Central memory CD8-positive, alpha-beta T cell (primary cell): ENCODE data around the gene MAN2B2.

Experiments
- ATAC-seq: fragments of 150-1000 bp; cut with Tn5 transposase; replicated peaks from 2 replicates; pipeline ENCODE4 v1.10.0; 2022; ENCODE audit warnings: mild to moderate bottlenecking, moderate FRiP score, moderate number of reproducible peaks; ENCODE audit not compliant: poor library complexity, severe bottlenecking; ENCODE audit errors: extremely low read depth
- DNase-seq, 2 donors: peaks; one replicate each; pipeline ENCODE4 v3.0.0; 2021; ENCODE audit warnings: low spot score in 2 of 2
- H3K27ac Mint-ChIP-seq: one replicate; pipeline ENCODE4 v1.8.0; 2022; ENCODE audit warnings: low read depth, mild to moderate bottlenecking, moderate library complexity, mixed read lengths
- H3K27me3 Mint-ChIP-seq: one replicate; pipeline ENCODE4 v1.8.0; 2022; ENCODE audit warnings: mixed read lengths
- H3K36me3 Mint-ChIP-seq: one replicate; pipeline ENCODE4 v1.8.0; 2022; ENCODE audit warnings: mild to moderate bottlenecking, moderate library complexity, mixed read lengths; ENCODE audit not compliant: insufficient read depth
- H3K4me1 Mint-ChIP-seq: one replicate; pipeline ENCODE4 v1.8.0; 2022; ENCODE audit warnings: mixed read lengths
- H3K4me3 Mint-ChIP-seq: one replicate; pipeline ENCODE4 v1.8.0; 2022; ENCODE audit warnings: mild to moderate bottlenecking, moderate library complexity, mixed read lengths
- H3K9me3 Mint-ChIP-seq: one replicate; pipeline ENCODE4 v1.8.0; 2022; ENCODE audit warnings: mixed read lengths

The MAN2B2 gene

DNA sequence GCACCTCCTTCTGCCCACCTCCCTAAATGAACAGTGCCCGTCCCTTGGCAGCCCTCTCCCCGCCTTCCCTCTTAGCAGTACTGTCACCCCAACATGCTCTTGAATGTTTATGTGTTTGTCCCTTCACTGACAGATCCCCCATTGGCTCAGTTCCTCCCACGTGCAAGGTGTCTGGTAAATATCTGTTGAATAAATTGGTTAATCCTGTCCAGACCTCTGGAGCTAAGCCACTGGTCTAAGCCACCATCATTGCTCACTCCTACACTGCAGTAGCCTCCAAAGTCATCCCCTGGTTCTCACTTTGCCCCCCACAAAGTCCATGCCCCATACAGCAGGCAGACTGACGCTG lies 26.1 kb upstream of the MAN2B2 start:
- Mint-ChIP-seq H3K36me3 (peaks cover 7% of the 10 kb centered on the region), H3K27ac (no peak overlapping the region)

DNA sequence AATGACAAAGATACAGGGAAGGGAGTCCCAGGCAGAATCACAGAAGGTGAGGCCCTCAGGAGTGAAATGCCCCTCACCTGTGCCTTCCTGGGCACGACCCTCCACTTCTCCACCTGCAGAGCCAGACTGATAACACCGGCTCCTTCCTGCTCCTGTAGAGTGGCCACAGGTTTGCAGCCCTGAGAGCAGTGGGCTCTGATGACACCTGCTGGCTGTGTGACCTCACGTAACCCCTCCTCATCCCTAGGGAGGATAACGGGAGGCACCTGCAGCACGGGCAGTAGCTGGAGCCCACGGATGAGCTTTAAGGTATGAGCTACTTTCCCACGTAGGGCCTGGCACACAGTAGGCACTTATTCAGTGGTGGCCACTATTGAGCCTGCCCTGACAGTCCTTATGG lies 25.5 kb upstream of the MAN2B2 start:
- Mint-ChIP-seq H3K9me3 (peaks cover 10% of the 10 kb centered on the region), H3K27ac (no peak overlapping the region), H3K36me3 (peaks cover 7% of the 10 kb centered on the region), H3K4me1 (peaks cover 8% of the 10 kb centered on the region), H3K4me3 (no peak overlapping the region), H3K27me3 (peaks cover 100% of the 10 kb centered on the region)
- no peak for ATAC-seq
- no peak for DNase-seq

More for the DNA sequence above, 26.1 kb upstream of the MAN2B2 start:
- Mint-ChIP-seq H3K9me3 (peaks cover 10% of the 10 kb centered on the region), H3K27me3 (peaks cover 98% of the 10 kb centered on the region), H3K4me3 (no peak overlapping the region), H3K4me1 (peaks cover 8% of the 10 kb centered on the region)
- DNase-seq: no peak
- ATAC-seq: no peak

DNA sequence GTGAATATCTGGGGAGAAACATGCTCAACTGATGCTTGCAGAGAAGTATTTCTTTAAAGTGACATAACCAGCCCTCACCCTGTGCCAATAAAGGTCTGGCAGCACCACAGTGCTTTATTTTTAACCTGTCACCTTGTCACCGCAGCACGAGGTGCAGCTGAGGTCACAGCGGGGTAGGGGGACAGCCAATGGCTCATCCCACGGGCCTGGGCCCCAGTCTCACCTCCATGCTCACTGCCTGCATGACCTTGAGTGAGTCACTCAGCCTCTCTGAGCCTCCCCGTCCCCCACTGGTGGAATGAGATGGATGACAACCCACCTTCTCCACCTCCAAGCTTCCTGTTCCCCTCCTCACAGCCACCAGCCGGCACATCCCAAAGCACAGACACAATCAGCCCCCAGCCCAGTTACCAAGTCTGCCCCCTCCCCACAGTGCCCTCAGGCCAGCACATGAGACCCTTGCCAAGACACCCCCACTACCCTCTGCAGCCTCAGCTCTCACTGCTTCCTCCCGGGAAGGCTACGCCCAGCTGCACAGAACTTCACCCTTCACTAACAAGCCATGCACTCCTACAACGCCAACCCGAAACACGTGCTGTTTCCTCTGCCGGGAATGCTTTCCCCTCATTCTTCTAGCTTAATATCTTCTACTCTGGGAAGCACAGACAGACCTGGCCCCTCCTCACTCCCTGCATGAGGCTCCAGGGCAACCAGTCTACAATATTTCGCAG lies 24.9 kb upstream of the MAN2B2 start:
- ATAC-seq (no peak), DNase-seq (no peak)
- H3K4me1 Mint-ChIP-seq: peaks cover 8% of the 10 kb centered on the region
- peaks cover 7% of the 10 kb centered on the region for H3K36me3 Mint-ChIP-seq
- no peak overlapping the region for H3K27ac Mint-ChIP-seq
- no peak overlapping the region for H3K4me3 Mint-ChIP-seq
- peaks cover 10% of the 10 kb centered on the region for H3K9me3 Mint-ChIP-seq
- H3K27me3 Mint-ChIP-seq: peaks cover 100% of the 10 kb centered on the region

DNA sequence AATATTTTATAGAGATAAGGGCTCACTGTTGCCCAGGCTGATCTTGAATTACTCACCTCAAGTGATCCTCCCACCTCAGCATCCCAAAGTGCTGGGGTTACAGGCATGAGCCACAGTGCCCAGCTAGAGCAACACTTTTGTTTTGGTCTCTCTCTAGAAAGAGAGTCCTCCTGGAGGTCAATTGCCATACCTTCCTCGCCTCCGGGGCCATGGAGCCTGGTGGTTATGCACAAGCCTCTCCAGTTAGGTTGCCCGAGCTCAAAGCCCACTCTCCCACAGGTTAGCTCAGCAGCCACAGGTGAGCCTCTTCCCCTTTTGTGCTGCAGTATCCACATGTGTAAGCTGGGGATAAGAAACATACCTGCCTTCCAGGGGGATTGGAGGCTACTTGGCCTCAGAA lies 24.2 kb upstream of the MAN2B2 start:
- H3K4me1 Mint-ChIP-seq: peaks cover 8% of the 10 kb centered on the region
- peaks cover 10% of the 10 kb centered on the region for H3K9me3 Mint-ChIP-seq
- H3K4me3 Mint-ChIP-seq: no peak overlapping the region
- no peak for ATAC-seq
- H3K27me3 Mint-ChIP-seq: peaks cover 100% of the 10 kb centered on the region
- no peak overlapping the region for H3K27ac Mint-ChIP-seq
- peaks cover 7% of the 10 kb centered on the region for H3K36me3 Mint-ChIP-seq
- no peak for DNase-seq

DNA sequence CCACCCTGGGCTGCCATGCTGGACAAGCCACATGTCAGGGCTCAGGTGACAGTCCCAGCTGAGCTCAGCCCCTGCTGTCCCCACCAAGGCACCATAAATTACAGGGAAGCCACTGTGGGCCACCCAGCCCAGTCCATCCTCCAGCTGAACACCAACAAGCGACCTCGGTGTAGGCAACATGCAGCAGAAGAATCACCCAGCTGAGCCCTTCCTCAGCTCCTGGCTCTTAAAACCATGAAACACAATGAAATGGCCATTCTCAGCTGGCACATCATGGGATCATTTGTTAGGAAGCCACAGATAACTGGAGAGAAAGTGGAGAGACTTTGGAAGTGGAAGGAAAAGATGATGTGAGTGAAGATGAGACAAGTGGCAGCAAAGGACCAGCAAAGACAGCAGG lies 23.3 kb upstream of the MAN2B2 start:
- ATAC-seq (no peak), DNase-seq (no peak)
- H3K36me3 Mint-ChIP-seq: peaks cover 6% of the 10 kb centered on the region
- peaks cover 100% of the 10 kb centered on the region for H3K27me3 Mint-ChIP-seq
- no peak overlapping the region for H3K27ac Mint-ChIP-seq
- H3K4me3 Mint-ChIP-seq: no peak overlapping the region
- peaks cover 5% of the 10 kb centered on the region for H3K4me1 Mint-ChIP-seq
- H3K9me3 Mint-ChIP-seq: peaks cover 10% of the 10 kb centered on the region

DNA sequence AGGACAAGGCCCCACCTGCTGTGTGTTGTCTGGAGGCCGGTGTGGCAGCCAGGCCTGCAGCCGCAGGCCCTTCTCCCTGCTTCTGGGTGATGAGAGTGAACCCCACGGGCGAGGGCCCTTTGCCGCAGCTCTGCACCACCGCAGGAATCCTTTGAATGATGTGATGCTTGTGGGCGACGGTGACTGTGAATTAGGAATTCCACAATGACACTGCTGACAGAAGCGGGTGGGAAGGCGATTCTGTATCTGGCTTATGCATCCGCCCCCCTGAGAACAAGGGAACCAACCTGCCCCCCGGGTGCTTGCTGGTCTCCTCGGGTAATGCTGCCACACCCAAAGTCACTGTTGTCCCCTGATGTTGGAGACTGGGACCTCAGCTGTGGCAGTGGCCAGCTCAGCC lies 19.5 kb upstream of the MAN2B2 start:
- Mint-ChIP-seq H3K4me3 (no peak overlapping the region), H3K36me3 (peaks cover 3% of the 10 kb centered on the region), H3K27ac (no peak overlapping the region), H3K9me3 (peaks cover 10% of the 10 kb centered on the region), H3K27me3 (peaks cover 99% of the 10 kb centered on the region), H3K4me1 (no peaks in the 10 kb centered on the region)
- no peak for ATAC-seq
- DNase-seq: no peak

DNA sequence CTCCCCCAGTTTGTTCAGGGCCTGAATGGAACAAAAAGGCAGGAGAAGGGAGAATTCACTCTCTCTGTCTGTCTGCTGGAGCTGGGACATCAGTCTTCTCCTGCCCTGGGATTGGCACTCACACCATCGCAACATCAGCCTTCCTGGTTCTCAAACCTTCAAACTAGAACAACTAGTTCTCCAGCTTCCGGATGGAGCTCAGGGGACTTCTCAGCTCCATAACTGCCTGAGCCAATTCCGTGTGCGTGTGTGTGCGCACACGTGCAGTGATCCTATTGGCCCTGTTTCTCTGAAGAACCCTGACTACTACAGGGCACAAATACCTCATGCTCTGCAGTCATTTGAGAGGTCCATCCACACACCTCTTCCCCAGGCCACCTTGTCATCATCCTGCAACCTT lies 18.7 kb upstream of the MAN2B2 start:
- DNase-seq (no peak), ATAC-seq (no peak)
- Mint-ChIP-seq H3K4me1 (peaks cover 6% of the 10 kb centered on the region), H3K4me3 (no peak overlapping the region), H3K9me3 (peaks cover 10% of the 10 kb centered on the region), H3K27me3 (peaks cover 99% of the 10 kb centered on the region), H3K27ac (no peak overlapping the region), H3K36me3 (peaks cover 4% of the 10 kb centered on the region)

DNA sequence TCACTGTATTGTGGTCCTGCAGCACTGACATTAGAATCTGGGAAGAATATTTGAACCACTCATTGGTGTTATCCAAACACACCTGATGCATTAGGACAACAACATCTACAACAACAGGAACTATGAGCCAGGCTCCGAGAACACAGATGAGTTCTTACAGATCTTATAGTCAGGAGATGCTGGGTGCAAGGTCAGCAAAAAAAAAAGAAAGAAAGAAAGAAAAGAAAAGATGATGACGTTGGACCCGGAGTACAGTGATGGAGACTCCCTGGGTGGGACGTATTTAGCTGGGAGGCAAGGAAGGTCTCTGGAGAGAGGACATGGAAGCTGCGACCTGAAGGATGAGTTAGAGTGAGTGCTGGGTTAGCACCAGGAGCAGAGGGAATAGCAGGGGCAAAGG lies 17.8 kb upstream of the MAN2B2 start:
- Mint-ChIP-seq H3K27ac (no peak overlapping the region), H3K36me3 (peaks cover 4% of the 10 kb centered on the region), H3K4me3 (no peak overlapping the region), H3K9me3 (peaks cover 5% of the 10 kb centered on the region), H3K27me3 (peaks cover 99% of the 10 kb centered on the region), H3K4me1 (peaks cover 11% of the 10 kb centered on the region)
- DNase-seq (no peak), ATAC-seq (no peak)

DNA sequence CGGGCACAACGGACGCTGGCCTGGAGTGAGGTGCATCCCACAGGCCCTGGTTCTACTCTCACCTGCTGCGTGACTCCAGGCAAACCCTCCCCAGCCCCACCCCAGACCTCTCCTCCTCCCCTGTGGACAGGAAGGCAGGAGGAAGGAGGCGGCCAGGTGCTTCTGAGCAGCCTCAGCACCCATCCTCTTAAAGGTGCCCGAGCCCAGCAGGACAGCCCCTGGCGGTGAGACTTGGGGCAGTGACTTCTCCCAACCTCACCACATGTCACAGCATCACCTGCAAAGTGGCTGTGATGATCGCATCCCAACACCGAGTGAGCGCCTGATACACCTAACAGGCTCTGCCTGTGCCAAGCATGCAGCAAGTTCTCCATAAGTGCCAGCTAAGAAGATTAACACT lies 17.1 kb upstream of the MAN2B2 start:
- Mint-ChIP-seq H3K36me3 (peaks cover 4% of the 10 kb centered on the region), H3K27ac (no peak overlapping the region), H3K4me1 (peaks cover 11% of the 10 kb centered on the region), H3K4me3 (no peak overlapping the region), H3K27me3 (peaks cover 99% of the 10 kb centered on the region), H3K9me3 (no peaks in the 10 kb centered on the region)
- DNase-seq (no peak), ATAC-seq (no peak)

DNA sequence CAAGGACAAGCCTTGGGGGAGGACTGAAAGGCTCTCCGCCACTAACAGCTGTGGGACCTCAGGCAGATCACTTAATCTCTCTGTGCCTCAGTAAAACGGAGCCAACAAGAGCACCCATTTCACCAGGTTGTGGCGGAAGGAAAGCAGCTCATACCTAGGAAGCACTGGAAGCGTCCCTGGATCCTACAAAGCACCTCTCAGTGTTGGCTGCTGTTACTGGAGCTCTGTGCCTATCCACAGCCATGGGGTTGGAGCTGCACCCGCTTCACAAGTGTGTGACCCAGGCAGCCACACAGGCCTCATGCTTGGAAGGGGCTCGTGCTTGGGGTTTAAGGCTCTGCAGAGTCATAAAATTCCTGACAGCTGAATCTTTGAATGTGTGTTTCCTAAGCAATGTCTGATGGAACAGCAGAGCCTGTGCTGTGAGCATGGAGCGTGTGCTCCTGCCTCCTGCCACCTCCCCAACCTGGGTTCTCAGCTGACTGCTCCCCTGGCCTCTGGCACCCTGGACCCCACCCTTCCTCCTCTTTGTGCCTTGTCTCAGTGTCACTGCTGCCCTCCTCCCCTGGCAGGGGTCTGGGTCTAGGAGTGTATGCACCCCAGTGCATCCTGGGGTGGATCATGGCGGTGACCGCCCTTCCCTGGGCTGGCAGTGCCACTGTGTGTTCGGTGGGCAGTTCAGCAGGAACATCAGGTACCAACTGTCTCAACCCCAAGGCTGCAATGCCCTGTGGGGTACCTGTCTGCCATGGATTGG lies 14.4 kb upstream of the MAN2B2 start:
- Mint-ChIP-seq H3K9me3 (no peaks in the 10 kb centered on the region), H3K4me1 (peaks cover 11% of the 10 kb centered on the region), H3K27me3 (peaks cover 86% of the 10 kb centered on the region), H3K27ac (no peak overlapping the region), H3K36me3 (peaks cover 1% of the 10 kb centered on the region), H3K4me3 (no peak overlapping the region)
- DNase-seq (no peak), ATAC-seq (no peak)

DNA sequence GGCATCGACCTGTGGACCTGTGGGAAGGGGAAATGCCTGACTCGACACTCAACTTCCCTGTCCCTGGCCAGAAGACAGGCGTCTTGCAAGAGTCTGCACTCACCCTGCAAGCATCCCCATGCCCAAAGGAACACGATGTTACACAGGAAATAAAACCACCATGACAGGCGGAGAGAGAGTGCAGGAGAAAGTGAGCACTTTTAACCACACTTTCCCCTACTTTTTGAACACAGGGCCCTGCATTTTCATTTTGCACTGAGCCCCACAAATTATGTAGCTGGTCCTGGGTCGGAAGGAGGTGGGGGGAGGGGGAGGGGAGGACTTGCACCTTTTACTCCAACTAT lies 13.8 kb upstream of the MAN2B2 start:
- Mint-ChIP-seq H3K4me3 (no peak overlapping the region), H3K27me3 (peaks cover 86% of the 10 kb centered on the region), H3K9me3 (no peaks in the 10 kb centered on the region), H3K36me3 (peaks cover 1% of the 10 kb centered on the region), H3K27ac (no peak overlapping the region), H3K4me1 (peaks cover 11% of the 10 kb centered on the region)
- DNase-seq (no peak), ATAC-seq (no peak)

DNA sequence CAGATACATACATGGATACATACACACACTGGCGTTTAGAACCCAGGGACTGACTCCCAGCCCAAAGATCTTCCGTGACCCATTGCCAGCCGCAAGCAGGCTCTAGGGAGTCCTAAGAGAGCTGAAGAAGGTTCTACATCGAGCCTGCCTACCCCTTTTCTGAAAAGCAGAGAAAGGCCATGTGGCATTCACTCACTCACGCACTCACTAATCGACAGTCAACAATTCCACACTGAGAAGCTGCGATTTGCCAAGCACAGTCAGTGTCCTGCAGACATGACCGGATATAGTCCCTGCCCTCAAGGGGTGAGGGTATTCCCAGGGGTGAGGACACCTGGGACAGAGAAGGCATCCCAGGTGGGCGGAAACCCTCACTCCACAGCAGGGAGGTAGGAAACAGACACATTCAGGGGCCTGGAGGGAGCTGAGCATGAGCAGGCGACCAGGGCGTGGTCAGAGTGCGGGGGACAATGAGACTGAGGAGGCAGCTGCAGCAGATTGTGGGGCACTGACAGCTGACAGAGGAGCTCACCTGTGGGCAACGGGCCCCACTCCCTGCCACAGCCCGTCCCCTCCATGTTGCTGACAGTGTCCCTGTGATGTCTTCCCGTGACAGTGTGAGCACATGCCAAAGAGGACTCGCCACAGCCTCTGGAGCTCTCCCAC lies 13.2 kb upstream of the MAN2B2 start:
- Mint-ChIP-seq H3K4me1 (peaks cover 11% of the 10 kb centered on the region), H3K27me3 (peaks cover 79% of the 10 kb centered on the region), H3K4me3 (peak overlapping the region; percentile 12)

More for the DNA sequence above, 13.2 kb upstream of the MAN2B2 start:
- no peak for DNase-seq
- Mint-ChIP-seq H3K36me3 (peaks cover 1% of the 10 kb centered on the region), H3K9me3 (no peaks in the 10 kb centered on the region), H3K27ac (no peak overlapping the region)
- no peak for ATAC-seq
